Chondrocyte (in vitro differentiated cells): ENCODE data around the gene TELO2. TPM values are rescaled to one million over a fixed set of nuclear protein-coding genes. Genes with fewer than 3 reads are reported as not detected.

ENCODE experiments used
- DNase-seq: peaks from one replicate; pipeline ENCODE4 v3.0.0; 2021; ENCODE audit warnings: mixed read lengths, low spot score
- H3K27ac Mint-ChIP-seq: one replicate; pipeline ENCODE4 v1.8.0; 2021; ENCODE audit warnings: mild to moderate bottlenecking, moderate library complexity, mixed read lengths; ENCODE audit not compliant: unreplicated experiment
- H3K27me3 Mint-ChIP-seq: 2 replicates; pipeline ENCODE4 v1.8.0; 2021; ENCODE audit warnings: low read depth, mixed read lengths
- H3K36me3 Mint-ChIP-seq: 2 replicates; pipeline ENCODE4 v1.8.0; 2021; ENCODE audit warnings: low read depth, mixed read lengths
- H3K4me1 Mint-ChIP-seq: 2 replicates; pipeline ENCODE4 v1.8.0; 2021; ENCODE audit warnings: low read depth, mild to moderate bottlenecking, mixed read lengths
- H3K4me3 Mint-ChIP-seq: one replicate; pipeline ENCODE4 v1.8.0; 2021; ENCODE audit warnings: mild to moderate bottlenecking, moderate library complexity, mixed read lengths; ENCODE audit not compliant: unreplicated experiment
- H3K9me3 Mint-ChIP-seq: 2 replicates; pipeline ENCODE4 v1.8.0; 2021; ENCODE audit warnings: low read depth, mixed read lengths
- CTCF ChIP-seq: fragments of 200-600 bp; sonication (generic); IDR thresholded peaks from 2 replicates; pipeline ENCODE4 v1.5.0; 2021; ENCODE audit warnings: antibody characterized with exemption, mild to moderate bottlenecking, moderate library complexity
- total RNA-seq: library from RNA; stranded (reverse); gene quantifications from 3 replicates; pipeline ENCODE4 v1.2.1, GENCODE V29; 2021

The TELO2 gene
- total RNA-seq, 1 donor from 2014 or later, result 21.7 TPM

- H3K4me1 Mint-ChIP-seq, result no peaks in the 10 kb centered on the region
- no peaks in the 10 kb centered on the region for H3K9me3 Mint-ChIP-seq
- H3K36me3 Mint-ChIP-seq, result peaks cover 9% of the 10 kb centered on the region
- H3K27me3 Mint-ChIP-seq, result no peaks in the 10 kb centered on the region
- TF ChIP-seq CTCF, result no peak
- no peak for DNase-seq
- no peak overlapping the region for H3K27ac Mint-ChIP-seq
- H3K4me3 Mint-ChIP-seq, result no peak overlapping the region
Observed at GRCh38 chr16:1454561-1454960, 38.6 kb upstream of the TELO2 start.

GRCh38 chr16:1455190-1456171 is 37.7 kb upstream of the TELO2 start:
- Mint-ChIP-seq H3K9me3 (no peaks in the 10 kb centered on the region), H3K27me3 (no peaks in the 10 kb centered on the region), H3K4me3 (no peak overlapping the region), H3K4me1 (no peaks in the 10 kb centered on the region), H3K27ac (no peak overlapping the region), H3K36me3 (peaks cover 7% of the 10 kb centered on the region)
- no peak for TF ChIP-seq CTCF
- no peak for DNase-seq

- H3K36me3 Mint-ChIP-seq, result peaks cover 5% of the 10 kb centered on the region
- H3K4me1 Mint-ChIP-seq, result no peaks in the 10 kb centered on the region
- TF ChIP-seq CTCF, result no peak
- no peak overlapping the region for H3K27ac Mint-ChIP-seq
- H3K27me3 Mint-ChIP-seq, result no peaks in the 10 kb centered on the region
- no peak for DNase-seq
- no peak overlapping the region for H3K4me3 Mint-ChIP-seq
- H3K9me3 Mint-ChIP-seq, result no peaks in the 10 kb centered on the region
Observed at GRCh38 chr16:1456951-1457350, 36.2 kb upstream of the TELO2 start.

GRCh38 chr16:1457489-1458245 is 35.5 kb upstream of the TELO2 start:
- Mint-ChIP-seq H3K27ac (no peak overlapping the region), H3K4me1 (no peaks in the 10 kb centered on the region)

More at GRCh38 chr16:1457489-1458245, 35.5 kb upstream of the TELO2 start:
- peaks cover 3% of the 10 kb centered on the region for H3K36me3 Mint-ChIP-seq
- H3K27me3 Mint-ChIP-seq, result no peaks in the 10 kb centered on the region
- TF ChIP-seq CTCF, result no peak
- H3K4me3 Mint-ChIP-seq, result no peak overlapping the region
- DNase-seq, result no peak
- no peaks in the 10 kb centered on the region for H3K9me3 Mint-ChIP-seq
